NCI-H2029 (cell line): ENCODE data around the gene TASP1.
"Not testable (repeated sequence)": the region's sequence is repeated elsewhere in the genome, so short reads cannot be mapped to it uniquely, and the experiment has no call there.

Source experiments
- DNase-seq: peaks from one replicate; lab custom pipeline; 2025; lab: John Stamatoyannopoulos, UW

TASP1 gene

DNA sequence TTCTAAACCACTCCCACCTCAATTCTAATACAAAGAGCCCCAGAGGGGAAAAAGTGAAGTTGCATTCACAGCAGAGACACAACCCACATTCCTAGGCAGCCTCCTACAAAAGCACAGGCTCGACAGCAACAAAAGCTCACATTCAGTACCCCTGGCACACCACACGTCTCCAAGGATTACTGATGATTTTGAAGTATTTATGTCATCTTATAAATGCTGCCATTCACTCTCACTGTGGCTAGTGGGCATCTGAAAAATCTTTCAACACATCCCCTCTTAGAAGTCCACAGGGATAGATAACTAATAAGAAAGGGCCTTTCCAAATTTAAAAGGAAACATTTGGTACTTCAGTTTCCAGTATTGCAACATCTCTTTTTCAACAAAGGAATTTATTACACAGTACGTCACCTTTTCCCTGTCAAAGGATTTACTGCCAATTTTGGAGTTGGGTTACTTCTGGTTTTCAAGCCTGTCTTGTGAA, 146.7 kb downstream of the TASP1 start:
- DNase-seq, result no peak

DNA sequence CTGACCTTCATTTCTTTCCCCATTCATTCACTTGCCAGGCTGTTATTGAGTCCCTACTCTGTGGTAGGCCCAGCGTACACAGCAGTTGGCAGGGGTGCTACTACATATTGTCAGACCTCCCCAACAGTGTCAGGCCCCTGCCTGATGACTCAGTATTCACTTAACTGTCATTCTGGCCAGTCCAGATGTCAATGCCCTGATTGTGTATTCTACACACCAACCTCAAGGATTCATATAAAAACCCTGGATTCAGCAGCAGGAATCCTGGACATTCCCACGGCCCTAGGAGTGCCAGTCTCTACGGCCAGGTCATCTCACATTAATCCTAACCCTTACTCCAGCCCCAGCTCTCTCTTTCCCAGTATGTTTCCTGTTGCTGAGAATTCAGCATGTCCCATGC, 151.5 kb downstream of the TASP1 start:
- DNase-seq, result no peak

DNA sequence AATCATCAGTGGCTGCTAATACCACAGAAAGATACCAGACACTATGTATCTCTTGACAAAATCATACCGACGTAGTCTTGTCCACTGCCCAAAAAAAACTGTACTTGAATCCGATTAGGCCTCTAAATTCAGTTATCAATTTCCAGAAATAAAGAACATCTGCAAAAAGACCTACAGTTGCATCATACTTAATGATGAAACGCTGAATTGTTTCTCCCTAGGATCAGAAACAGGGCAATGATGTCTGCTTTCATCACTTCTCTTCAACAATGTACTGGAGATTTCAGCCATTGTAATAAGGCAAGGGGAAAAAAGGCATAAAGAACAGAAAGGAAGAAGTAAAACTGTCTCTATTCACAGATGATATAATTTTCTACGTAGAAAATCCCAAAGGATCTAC, 152.0 kb downstream of the TASP1 start:
- DNase-seq, result no peak

DNA sequence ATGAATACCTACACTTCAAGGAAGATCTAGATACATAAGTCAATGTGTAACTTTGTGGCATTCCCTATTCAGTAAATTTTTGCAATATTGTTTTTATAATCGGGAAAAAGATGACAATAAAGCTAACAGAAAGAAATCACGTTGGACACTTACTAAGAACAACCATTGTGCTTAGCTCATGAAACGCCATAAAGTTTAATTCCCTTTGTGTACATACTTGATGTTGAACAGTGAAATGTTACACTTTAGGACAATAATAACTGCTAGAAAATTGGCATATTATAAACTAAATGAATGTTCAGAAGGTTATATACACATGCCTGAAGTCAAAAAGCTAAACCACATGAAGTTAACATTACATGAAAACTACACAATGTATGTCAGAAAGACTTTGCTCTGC, 153.2 kb downstream of the TASP1 start:
- DNase-seq, result no peak

DNA sequence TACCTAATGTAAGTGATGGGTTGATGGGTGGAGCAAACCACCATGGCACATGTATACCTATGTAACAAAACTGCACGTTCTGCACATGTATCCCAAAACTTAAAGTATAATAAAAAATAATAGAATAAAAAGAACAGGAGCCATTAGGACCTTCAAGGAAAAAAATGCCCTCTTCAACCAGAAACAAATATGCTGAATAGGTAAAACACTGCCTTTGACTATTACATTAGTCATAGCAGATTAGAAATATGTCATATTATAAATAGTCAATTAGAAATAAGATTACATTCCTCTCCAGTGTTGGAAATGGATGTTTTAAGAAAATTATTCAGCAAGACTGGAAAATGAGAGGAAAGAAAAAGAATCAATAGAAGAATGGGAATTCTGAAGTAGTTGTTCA, 153.7 kb downstream of the TASP1 start:
- not testable (repeated sequence) for DNase-seq

DNA sequence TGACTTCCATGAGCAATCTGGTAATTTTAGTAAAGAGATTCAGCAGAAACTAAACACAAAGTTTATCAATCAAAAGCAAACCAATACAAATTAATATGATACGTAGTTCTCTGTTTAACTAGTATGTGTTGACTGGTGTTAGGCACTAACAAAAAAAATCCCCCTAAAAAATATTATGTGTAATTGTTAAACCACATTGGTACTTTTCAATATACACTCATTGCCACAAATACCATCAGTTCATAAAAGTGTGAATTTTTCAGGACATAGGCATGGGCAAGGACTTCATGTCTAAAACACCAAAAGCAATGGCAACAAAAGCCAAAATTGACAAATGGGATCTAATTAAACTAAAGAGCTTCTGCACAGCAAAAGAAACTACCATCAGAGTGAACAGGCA, 155.3 kb downstream of the TASP1 start:
- not testable (repeated sequence) for DNase-seq

DNA sequence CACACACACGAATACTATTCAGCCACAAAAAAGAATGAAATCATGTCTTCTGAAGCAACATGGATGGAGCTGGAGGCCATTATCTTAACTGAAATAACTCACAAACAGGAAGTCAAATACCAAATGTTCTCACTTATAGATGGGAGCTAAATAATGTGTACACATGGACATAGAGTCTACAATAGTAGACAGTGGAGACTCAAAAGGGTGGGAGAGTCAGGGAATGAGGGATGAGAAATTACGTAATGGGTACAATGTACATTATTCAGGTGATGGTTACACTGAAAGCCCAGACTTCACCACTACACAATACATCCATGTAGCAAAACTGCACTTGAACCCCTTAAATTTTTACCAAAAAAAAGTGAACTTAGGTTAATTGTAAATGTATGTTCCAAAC, 160.4 kb downstream of the TASP1 start:
- no peak for DNase-seq

DNA sequence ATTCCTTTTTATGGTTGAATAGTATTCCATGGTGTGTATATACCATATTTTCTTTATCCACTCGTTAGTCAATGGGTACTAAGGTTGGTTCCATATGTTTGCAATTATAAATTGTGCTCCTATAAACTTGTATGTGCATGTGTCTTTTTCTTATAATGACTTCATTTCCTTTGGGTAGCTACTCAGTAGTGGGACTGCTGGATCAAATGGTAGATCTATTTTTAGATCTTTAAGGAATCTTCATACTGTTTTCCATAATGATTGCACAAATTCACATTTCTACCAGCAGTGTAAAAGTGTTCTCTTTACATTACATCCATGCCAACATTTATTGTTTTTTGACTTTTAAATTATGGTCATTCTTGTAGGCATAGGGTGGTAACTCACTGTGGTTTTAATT, 164.3 kb downstream of the TASP1 start:
- no peak for DNase-seq

DNA sequence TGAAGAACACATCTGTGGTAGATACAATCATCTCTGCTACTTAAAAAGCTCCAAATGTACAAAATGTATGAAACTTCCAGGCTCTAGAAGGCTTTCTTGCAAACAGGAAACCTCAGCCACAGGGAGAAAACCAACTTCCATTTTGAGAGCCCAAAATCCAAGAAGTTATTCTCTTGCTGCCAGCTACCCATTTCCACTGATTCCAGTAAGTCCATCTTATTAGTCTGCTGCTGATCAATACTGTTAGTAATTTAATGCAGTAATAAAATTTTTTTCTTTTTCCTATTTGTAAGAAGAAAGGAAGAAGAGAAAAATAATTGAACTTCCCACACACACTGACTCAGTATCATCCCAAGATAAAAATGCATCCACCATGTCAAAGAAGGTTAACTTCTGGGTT, 169.5 kb downstream of the TASP1 start:
- no peak for DNase-seq

DNA sequence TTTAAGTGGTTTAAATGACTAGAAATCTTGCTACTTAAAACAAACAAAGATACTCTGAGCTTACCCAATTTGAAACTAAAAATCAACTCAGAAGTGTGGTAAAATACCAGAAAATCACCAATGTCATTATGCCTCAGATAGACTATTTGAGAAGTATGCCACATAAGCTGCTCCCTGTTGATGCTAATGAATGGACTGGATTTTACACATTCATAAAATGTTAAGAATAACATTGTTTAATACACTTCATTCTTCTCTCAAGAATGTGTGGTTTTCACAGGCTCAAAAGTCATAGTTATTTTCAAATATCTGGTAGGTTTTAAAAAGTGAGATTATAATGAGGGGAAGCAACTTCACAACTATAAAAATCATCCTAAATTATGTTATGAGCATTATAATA, 170.6 kb downstream of the TASP1 start:
- no peak for DNase-seq

DNA sequence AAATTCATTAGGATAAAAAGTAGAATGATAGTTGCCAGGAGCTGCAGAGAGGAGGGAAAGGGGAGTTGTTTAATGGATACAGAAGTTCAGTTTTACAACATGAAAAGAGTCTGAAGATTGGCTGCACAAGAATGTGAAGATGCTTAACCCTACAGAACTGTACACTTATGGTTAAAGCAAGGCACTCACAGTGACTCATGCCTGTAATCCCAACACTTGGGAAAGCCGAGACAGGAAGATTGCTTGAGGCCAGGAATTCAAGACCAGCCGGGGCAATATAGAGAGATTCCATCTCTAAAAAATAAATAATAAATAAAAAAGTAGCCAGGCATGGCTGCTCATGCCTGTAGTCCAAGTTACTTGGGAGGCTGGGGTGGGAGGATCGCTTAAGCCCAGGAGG, 174.0 kb downstream of the TASP1 start:
- DNase-seq, result no peak

DNA sequence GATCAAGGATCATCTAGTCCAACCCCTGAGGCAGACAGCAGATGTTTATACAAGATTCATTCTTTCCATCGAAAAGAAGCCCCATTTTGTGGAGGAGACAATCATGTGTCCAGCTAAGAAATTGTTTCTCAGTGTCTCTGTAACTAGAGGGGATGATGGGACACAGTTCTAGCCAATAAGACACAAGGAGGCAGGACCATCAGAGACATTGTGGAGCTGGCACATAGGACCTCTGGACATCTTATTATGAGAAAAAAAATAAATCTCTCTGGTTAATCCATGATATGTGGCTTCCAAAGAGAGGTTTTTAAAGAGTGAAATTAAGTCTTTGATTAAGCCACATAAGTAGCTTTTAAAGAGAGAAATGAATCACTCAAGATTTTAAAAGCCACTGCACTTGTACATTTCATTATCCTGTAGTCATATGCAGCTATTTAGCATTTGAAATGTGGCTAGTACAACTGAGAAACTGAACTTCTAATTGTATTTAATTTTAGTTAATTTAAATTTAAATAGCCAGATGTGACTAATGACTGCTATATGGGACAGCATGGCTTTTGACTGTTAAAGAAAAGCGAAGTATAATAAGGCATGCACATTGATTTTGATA, 176.8 kb downstream of the TASP1 start:
- no peak for DNase-seq

DNA sequence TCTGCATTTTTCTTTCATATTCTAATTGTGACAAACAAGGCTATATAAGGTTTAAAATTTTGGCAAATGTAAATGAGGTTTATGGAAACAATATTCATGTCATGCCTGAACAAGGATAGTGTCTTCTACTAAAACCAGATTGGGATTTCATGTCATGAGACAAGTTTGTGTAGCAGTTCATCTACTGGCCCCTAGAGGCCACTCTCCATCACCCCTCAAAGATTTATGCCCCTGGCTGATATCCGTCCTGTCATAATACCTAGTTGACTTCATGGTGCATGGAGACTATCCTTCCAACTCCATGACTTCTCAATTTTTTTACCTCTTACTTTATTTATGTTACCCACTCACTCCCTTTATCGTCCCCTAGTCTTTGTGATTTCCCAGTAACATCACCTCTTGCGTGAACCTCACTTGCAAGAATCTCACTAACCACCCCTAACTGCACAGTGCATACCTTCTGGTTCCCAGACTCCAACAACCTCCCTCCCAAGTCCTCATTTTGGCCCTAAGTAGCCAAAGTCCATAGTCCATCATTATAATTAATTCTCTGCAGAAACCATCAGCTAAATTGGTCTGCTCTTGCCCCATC, 179.8 kb downstream of the TASP1 start:
- peak; percentile 1 for DNase-seq

DNA sequence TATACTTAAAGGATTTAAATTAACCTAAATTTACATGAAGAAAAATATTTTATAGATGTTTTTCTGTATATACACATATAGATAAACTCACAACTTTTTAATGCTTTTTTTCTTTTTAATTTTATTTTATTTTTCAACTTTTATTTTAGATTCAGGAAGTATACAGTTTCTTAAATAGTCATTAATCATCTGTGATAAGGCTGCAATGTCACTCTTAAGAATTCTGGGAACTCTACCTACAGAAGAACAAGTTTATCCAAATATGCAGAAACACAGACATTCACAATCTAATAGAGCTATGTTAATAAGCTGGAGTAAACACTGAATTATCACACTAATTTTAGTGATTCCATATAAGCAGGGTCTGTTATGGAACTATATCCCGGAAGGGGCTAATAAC, 181.2 kb downstream of the TASP1 start:
- no peak for DNase-seq

DNA sequence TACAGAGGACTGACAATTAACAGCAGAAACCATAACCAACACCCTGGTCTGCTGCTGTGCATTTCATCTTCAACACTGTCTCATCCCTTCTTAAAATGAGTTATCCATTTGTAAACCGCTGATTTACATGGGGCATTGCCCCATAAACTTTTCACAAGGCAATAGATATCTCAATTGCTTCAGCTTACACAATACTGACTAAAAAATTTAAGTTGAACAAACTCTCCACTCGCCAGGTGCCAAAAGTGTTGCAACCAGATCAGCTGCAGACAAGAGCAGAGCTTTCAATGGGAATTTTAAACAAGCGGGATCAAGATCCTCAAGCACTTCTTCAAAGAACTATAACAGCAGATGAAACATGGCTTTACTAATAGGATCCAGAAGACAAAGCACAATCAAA, 183.0 kb downstream of the TASP1 start:
- no peak for DNase-seq

DNA sequence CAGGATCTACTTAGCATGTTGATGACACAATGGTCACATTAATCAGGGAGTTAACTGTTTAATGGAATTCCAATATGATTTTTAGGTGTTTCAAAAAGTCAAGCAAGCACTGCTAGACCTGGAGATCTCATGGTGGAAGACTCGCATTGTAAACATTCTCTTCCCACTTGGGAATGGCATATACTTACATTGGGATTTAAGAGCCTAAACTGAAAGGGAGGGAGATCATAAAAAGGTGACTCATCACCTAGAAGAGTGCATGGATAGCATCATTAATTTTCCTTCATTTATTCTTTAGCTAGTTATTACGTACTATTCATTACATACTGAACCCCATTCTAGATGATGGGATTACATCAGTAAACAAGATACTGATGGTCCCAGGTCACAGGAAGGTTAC, 185.4 kb downstream of the TASP1 start:
- no peak for DNase-seq

DNA sequence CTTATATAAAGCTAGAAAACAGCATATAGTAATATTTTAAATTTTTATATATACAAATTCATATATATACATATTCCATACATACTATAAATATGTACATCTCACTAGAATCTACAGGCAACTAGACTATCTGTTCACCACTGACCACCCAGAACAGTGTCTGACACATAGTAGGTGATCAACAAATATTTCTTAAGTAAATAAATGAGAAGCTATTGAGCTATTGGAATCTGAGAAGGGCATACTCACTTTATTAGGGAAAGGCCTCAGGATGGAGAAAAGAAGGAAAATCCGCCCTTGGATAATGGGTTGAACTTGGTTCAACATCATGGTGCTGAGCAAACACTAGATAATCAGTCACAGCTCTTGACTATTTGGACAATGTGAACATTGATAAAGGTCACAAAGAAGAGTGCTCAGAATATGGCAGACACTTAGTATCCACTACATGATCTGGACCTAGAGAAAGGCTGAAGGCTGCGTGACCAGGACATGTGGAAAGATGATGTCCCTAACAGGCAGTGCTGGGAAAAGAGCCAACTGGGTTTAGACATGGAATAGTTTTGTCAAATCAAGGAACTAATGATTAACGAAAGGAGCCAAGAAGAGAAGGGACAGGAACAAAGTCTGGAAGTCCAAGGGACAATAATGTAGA, 186.1 kb downstream of the TASP1 start:
- no peak for DNase-seq

DNA sequence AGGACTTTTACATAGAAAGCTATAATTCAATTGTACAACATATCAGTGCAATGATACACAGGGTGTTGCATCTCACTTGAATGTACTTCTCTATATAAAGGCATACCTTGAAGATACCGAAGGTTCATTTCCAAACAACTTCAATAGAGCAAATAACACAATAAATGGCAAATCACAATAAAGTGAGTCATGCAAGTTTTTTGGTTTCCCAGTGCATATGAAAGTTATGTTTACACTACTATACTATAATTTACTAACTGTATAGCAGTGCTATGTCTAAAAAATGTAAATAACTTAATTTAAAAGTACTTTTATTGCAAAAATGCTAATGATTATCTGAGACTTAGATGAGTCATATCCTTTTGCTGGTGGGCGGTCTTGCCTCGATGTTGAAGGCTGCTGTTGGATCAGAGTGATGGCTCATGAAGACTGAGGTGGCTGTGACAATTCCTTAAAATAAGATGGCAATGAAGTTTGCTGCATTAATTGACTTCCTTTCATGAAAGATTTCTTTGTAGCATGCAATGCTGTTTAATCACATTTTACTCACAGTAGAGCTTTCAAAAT, 188.8 kb downstream of the TASP1 start:
- DNase-seq, result no peak

DNA sequence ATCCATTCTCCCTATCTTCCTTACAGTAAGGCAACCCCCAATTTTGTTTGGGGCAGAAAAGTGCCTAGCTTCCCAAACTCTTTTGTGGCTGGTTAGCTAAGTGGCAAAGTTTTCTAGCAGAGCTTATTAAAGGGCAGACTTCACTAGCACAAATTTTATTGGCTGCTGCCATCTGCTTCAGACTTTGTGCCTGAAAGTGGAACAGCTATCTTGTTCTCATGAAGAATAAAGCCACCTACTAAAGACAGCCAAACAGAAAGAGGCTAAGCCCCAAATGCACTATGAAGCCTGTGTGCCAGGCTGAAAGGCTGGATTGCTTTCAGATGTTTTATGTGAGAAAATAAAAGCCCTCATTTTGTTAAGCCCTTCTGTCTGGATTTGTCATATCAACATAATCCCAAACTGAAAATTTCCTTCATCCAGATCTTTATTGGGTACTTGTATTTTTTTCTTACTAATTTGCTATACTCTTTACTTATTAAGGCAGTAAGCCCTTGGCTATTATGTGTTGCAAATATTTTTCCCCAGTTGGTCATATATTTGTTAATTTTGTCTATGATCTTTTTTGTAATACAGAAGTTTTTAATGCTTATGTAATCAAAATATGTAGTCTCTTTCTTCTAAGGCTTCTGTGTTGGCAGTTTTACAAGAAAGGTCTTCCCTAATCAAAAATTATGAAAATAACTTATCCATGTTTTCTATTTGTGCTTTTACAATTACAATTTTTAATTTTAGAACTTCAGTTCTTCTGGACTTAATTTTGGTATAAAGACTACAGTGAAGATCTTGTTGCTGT, 191.1 kb downstream of the TASP1 start:
- DNase-seq, result no peak

DNA sequence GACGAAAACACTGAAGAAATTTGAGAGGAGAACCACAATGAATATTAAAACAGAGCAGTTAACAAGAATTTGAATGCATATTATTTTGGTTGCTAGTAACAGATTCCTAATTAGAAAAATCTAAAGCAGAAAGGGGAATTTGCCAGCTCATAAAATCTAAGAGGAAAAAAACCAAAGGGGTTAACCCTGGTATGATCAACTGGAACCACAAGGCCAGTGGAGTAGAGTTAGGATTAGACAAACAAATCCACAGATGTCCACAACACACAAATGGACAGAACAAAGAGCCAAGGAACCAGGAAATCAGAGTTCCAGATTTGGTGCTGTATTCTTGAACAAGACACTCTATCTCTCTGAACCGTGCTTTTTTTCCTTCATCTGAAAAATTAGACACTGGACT, 195.0 kb downstream of the TASP1 start:
- DNase-seq, result no peak

DNA sequence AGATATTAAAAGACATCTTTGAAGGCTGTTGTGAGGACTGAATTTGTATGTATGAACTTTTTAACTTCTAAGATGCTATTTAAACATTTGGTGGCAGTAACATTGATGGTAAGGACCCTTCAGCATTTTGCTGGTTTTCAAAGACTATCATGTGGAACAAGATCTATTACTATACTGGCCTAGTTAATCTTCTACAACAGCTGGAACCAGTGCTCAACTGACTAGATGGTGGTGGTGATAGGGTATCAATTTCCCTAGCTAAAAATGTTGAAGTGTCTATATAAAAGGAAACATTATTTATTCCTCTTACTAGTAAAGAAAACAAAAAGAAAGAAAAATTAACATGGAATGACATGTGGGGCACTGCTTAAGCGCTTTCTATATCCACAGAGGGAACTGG, 195.7 kb downstream of the TASP1 start:
- no peak for DNase-seq

DNA sequence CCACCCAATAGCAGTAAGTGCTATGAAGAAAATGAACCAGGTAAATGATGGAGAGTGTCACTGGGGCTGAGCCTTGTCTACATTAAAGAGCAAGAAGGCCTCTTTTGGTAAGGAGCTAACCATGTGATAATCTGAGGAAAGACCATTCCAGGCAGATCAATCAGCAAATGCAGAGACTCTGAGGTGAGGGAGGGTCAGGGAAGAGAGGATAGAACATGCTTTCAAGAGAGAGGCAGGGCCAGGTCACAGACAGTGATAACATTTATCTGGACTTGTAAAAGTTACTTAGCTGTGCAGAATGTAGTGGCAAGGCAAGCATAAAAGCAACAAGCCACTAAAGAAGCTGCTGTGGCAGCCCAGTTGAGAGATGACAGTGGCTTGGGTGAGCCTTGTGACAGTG, 197.3 kb downstream of the TASP1 start:
- no peak for DNase-seq

DNA sequence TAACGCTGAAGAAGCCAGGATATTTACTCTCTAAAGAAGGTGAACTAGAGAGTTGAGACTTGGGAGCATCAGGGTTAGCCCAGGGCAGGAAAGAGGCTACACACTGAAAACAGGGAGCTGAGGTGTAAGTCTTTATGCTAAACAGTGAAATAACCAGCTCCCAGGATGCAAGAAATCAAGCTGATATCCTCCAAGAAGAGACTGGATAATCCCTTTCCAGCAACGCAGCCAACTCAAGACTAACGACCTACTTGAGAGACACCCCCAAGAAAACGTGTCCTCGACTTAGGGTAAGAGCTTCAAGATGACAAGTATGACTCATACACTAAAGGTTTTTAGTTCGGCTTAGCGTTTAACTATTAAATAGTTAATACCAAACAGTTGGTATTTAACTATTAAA, 202.2 kb downstream of the TASP1 start:
- DNase-seq, result no peak
